ENCODE results near the gene ITGBL1. TPM values are rescaled to one million over a fixed set of nuclear protein-coding genes. Genes with fewer than 3 reads are reported as not detected.

Gene ITGBL1
- total RNA-seq, 3 donors from 2014 or later (not counting 1 experiment from before 2014, with no cell fraction given) = not detected

GRCh38 chr13:101544979-101545378 lies 92.5 kb downstream of the ITGBL1 start:
- no peaks in the 10 kb centered on the region for H3K36me3 ChIP-seq (ENCODE audit: control insufficient read depth, insufficient read depth, low read length)
- H3K27me3 ChIP-seq (ENCODE audit: control insufficient read depth, insufficient read depth, low read length) = no peaks in the 10 kb centered on the region
- H3K4me1 ChIP-seq (ENCODE audit: control insufficient read depth, insufficient read depth, low read length) = no peaks in the 10 kb centered on the region
- no peak overlapping the region for H3K4me3 ChIP-seq (ENCODE audit: low read length)
- H3K9me3 ChIP-seq (ENCODE audit: control insufficient read depth, insufficient read depth, low read length) = no peaks in the 10 kb centered on the region
- intact Hi-C loops (cut with micrococcal nuclease) = no loop called here
- TF ChIP-seq, protein P1, sequence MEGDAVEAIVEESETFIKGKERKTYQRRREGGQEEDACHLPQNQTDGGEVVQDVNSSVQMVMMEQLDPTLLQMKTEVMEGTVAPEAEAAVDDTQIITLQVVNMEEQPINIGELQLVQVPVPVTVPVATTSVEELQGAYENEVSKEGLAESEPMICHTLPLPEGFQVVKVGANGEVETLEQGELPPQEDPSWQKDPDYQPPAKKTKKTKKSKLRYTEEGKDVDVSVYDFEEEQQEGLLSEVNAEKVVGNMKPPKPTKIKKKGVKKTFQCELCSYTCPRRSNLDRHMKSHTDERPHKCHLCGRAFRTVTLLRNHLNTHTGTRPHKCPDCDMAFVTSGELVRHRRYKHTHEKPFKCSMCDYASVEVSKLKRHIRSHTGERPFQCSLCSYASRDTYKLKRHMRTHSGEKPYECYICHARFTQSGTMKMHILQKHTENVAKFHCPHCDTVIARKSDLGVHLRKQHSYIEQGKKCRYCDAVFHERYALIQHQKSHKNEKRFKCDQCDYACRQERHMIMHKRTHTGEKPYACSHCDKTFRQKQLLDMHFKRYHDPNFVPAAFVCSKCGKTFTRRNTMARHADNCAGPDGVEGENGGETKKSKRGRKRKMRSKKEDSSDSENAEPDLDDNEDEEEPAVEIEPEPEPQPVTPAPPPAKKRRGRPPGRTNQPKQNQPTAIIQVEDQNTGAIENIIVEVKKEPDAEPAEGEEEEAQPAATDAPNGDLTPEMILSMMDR (IDR thresholded peaks at IDR 0.05) = no peak
- ATAC-seq (no peak), DNase-seq (no peak)
- 98% methylated on average over 9 of the region's 9 CpGs for WGBS (ENCODE audit: insufficient coverage)
- H3K9me3 Mint-ChIP-seq = peaks cover 2 to 4% of the 10 kb centered on the region in 2 donors
- no peak overlapping the region for H3K27ac ChIP-seq (ENCODE audit: low read length)
- no peak overlapping the region for H3K4me3 Mint-ChIP-seq
- peaks cover 0 to 7% of the 10 kb centered on the region in 2 donors for H3K27me3 Mint-ChIP-seq (ENCODE audit: low read depth in 2 of 2)
- no peaks in the 10 kb centered on the region for H3K36me3 Mint-ChIP-seq
- H3K4me1 Mint-ChIP-seq = no peaks in the 10 kb centered on the region
- H3K27ac Mint-ChIP-seq = no peak overlapping the region

GRCh38 chr13:101545521-101545920 lies 93.0 kb downstream of the ITGBL1 start:
- H3K36me3 ChIP-seq (ENCODE audit: control insufficient read depth, insufficient read depth, low read length) = no peaks in the 10 kb centered on the region
- ATAC-seq = no peak
- intact Hi-C loops (cut with micrococcal nuclease) = no loop called here
- Mint-ChIP-seq H3K4me3 (no peak overlapping the region), H3K4me1 (no peaks in the 10 kb centered on the region), H3K36me3 (no peaks in the 10 kb centered on the region), H3K27ac (no peak overlapping the region), H3K9me3 (peaks cover 2 to 4% of the 10 kb centered on the region in 2 donors), H3K27me3 (ENCODE audit: low read depth in 2 of 2) (peaks cover 0 to 7% of the 10 kb centered on the region in 2 donors)
- no peaks in the 10 kb centered on the region for H3K9me3 ChIP-seq (ENCODE audit: control insufficient read depth, insufficient read depth, low read length)
- no peak overlapping the region for H3K4me3 ChIP-seq (ENCODE audit: low read length)
- DNase-seq = no peak
- no peak overlapping the region for H3K27ac ChIP-seq (ENCODE audit: low read length)
- no peaks in the 10 kb centered on the region for H3K4me1 ChIP-seq (ENCODE audit: control insufficient read depth, insufficient read depth, low read length)
- TF ChIP-seq, protein P1 (IDR thresholded peaks at IDR 0.05) = no peak
- H3K27me3 ChIP-seq (ENCODE audit: control insufficient read depth, insufficient read depth, low read length) = no peaks in the 10 kb centered on the region
- no CpG with 5 or more reads among the region's 1 CpG for WGBS (ENCODE audit: insufficient coverage)

GRCh38 chr13:101552286-101552685 lies 99.8 kb downstream of the ITGBL1 start:
- ATAC-seq (no peak), DNase-seq (no peak)
- no peak overlapping the region for H3K4me3 Mint-ChIP-seq
- H3K9me3 Mint-ChIP-seq = peaks cover 0 to 3% of the 10 kb centered on the region in 2 donors
- 71% methylated on average over 1 of the region's 1 CpG for whole genome bisulfite sequencing (ENCODE audit: insufficient coverage)
- TF ChIP-seq, protein P1 (IDR thresholded peaks at IDR 0.05) = no peak
- Histone ChIP-seq H3K36me3 (ENCODE audit: control insufficient read depth, insufficient read depth, low read length) (no peaks in the 10 kb centered on the region), H3K27ac (ENCODE audit: low read length) (no peak overlapping the region), H3K4me1 (ENCODE audit: control insufficient read depth, insufficient read depth, low read length) (no peaks in the 10 kb centered on the region), H3K4me3 (ENCODE audit: low read length) (no peak overlapping the region), H3K9me3 (ENCODE audit: control insufficient read depth, insufficient read depth, low read length) (peaks cover 3% of the 10 kb centered on the region), H3K27me3 (ENCODE audit: control insufficient read depth, insufficient read depth, low read length) (no peaks in the 10 kb centered on the region)
- H3K36me3 Mint-ChIP-seq = no peaks in the 10 kb centered on the region
- H3K27ac Mint-ChIP-seq = no peak overlapping the region
- intact Hi-C loops (cut with micrococcal nuclease) = no loop called here
- H3K4me1 Mint-ChIP-seq = no peaks in the 10 kb centered on the region
- peaks cover 0 to 3% of the 10 kb centered on the region in 2 donors for H3K27me3 Mint-ChIP-seq (ENCODE audit: low read depth in 2 of 2)

GRCh38 chr13:101552786-101553185 lies 100.3 kb downstream of the ITGBL1 start:
- Mint-ChIP-seq H3K27ac (no peak overlapping the region), H3K27me3 (ENCODE audit: low read depth in 2 of 2) (peaks cover 0 to 3% of the 10 kb centered on the region in 2 donors), H3K36me3 (no peaks in the 10 kb centered on the region), H3K9me3 (peaks cover 0 to 3% of the 10 kb centered on the region in 2 donors), H3K4me3 (no peak overlapping the region), H3K4me1 (no peaks in the 10 kb centered on the region)
- no peaks in the 10 kb centered on the region for H3K27me3 ChIP-seq (ENCODE audit: control insufficient read depth, insufficient read depth, low read length)
- TF ChIP-seq, protein P1 (IDR thresholded peaks at IDR 0.05) = no peak
- no peak for DNase-seq
- H3K9me3 ChIP-seq (ENCODE audit: control insufficient read depth, insufficient read depth, low read length) = peaks cover 3% of the 10 kb centered on the region
- H3K4me3 ChIP-seq (ENCODE audit: low read length) = no peak overlapping the region
- no peak overlapping the region for H3K27ac ChIP-seq (ENCODE audit: low read length)
- intact Hi-C loops (cut with micrococcal nuclease) = no loop called here
- ATAC-seq = no peak
- no peaks in the 10 kb centered on the region for H3K4me1 ChIP-seq (ENCODE audit: control insufficient read depth, insufficient read depth, low read length)
- H3K36me3 ChIP-seq (ENCODE audit: control insufficient read depth, insufficient read depth, low read length) = no peaks in the 10 kb centered on the region
